ENCODE measurements around the gene SLC24A4.

DNA sequence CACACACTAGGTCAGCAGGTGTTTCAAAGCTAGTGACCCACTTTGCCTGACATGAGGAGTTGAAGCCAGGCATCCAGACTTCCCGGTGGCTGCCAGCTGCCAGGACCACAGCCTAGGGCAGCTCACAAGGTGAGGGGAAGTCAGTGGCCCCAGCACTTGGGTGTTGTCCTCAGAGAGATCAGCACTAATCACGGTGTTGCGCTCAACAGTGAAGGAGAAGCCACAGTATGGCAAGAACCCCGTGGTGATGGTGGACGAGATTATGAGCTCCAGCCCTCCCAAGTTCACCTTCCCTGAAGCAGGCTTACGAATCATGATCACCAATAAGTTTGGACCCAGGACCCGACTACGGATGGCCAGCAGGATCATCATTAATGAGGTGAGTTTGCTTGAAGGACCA, 130.7 kb downstream of the SLC24A4 start:
- TF ChIP-seq ZNF121 (tag by site-specific recombination; IDR thresholded peaks at IDR 0.05) (no peak), CTCF (tag by site-specific recombination; IDR thresholded peaks at IDR 0.05) (no peak), ZNF423 (tag by site-specific recombination; IDR thresholded peaks at IDR 0.05) (no peak), ATF2 (tag by site-specific recombination; IDR thresholded peaks at IDR 0.05; ENCODE audit: low read depth) (no peak), ZNF664 (tag by site-specific recombination; IDR thresholded peaks at IDR 0.05) (no peak), ZBTB1 (tag by site-specific recombination; IDR thresholded peaks at IDR 0.05) (no peak), ZNF792 (tag by site-specific recombination; IDR thresholded peaks at IDR 0.05) (no peak), ZNF140 (tag by site-specific recombination; IDR thresholded peaks at IDR 0.05) (no peak), ZNF350 (tag by site-specific recombination; IDR thresholded peaks at IDR 0.05) (no peak)
- TF ChIP-seq, protein P1, sequence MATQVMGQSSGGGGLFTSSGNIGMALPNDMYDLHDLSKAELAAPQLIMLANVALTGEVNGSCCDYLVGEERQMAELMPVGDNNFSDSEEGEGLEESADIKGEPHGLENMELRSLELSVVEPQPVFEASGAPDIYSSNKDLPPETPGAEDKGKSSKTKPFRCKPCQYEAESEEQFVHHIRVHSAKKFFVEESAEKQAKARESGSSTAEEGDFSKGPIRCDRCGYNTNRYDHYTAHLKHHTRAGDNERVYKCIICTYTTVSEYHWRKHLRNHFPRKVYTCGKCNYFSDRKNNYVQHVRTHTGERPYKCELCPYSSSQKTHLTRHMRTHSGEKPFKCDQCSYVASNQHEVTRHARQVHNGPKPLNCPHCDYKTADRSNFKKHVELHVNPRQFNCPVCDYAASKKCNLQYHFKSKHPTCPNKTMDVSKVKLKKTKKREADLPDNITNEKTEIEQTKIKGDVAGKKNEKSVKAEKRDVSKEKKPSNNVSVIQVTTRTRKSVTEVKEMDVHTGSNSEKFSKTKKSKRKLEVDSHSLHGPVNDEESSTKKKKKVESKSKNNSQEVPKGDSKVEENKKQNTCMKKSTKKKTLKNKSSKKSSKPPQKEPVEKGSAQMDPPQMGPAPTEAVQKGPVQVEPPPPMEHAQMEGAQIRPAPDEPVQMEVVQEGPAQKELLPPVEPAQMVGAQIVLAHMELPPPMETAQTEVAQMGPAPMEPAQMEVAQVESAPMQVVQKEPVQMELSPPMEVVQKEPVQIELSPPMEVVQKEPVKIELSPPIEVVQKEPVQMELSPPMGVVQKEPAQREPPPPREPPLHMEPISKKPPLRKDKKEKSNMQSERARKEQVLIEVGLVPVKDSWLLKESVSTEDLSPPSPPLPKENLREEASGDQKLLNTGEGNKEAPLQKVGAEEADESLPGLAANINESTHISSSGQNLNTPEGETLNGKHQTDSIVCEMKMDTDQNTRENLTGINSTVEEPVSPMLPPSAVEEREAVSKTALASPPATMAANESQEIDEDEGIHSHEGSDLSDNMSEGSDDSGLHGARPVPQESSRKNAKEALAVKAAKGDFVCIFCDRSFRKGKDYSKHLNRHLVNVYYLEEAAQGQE (tag by site-specific recombination; IDR thresholded peaks at IDR 0.05) = no peak
- TF ChIP-seq, protein P2, sequence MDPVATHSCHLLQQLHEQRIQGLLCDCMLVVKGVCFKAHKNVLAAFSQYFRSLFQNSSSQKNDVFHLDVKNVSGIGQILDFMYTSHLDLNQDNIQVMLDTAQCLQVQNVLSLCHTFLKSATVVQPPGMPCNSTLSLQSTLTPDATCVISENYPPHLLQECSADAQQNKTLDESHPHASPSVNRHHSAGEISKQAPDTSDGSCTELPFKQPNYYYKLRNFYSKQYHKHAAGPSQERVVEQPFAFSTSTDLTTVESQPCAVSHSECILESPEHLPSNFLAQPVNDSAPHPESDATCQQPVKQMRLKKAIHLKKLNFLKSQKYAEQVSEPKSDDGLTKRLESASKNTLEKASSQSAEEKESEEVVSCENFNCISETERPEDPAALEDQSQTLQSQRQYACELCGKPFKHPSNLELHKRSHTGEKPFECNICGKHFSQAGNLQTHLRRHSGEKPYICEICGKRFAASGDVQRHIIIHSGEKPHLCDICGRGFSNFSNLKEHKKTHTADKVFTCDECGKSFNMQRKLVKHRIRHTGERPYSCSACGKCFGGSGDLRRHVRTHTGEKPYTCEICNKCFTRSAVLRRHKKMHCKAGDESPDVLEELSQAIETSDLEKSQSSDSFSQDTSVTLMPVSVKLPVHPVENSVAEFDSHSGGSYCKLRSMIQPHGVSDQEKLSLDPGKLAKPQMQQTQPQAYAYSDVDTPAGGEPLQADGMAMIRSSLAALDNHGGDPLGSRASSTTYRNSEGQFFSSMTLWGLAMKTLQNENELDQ (tag by site-specific recombination; IDR thresholded peaks at IDR 0.05; ENCODE audit: low read depth) = no peak
- TF ChIP-seq, protein P3, sequence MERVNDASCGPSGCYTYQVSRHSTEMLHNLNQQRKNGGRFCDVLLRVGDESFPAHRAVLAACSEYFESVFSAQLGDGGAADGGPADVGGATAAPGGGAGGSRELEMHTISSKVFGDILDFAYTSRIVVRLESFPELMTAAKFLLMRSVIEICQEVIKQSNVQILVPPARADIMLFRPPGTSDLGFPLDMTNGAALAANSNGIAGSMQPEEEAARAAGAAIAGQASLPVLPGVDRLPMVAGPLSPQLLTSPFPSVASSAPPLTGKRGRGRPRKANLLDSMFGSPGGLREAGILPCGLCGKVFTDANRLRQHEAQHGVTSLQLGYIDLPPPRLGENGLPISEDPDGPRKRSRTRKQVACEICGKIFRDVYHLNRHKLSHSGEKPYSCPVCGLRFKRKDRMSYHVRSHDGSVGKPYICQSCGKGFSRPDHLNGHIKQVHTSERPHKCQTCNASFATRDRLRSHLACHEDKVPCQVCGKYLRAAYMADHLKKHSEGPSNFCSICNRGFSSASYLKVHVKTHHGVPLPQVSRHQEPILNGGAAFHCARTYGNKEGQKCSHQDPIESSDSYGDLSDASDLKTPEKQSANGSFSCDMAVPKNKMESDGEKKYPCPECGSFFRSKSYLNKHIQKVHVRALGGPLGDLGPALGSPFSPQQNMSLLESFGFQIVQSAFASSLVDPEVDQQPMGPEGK (tag by site-specific recombination; IDR thresholded peaks at IDR 0.05) = no peak

All from HEK293 (cell line).